GM13977 (cell line): ENCODE measurements around the gene URM1.

ENCODE experiments used
- DNase-seq: peaks from one replicate; pipeline ENCODE4 v3.0.0; 2012; ENCODE audit warnings: low spot score
- in situ Hi-C: fragments of 300-500 bp; cut with MboI; formaldehyde crosslinking; loops from one replicate; pipeline ENCODE4 v1.12.0; 2022; ENCODE audit warnings: low sequenced_read_pairs, low pct_unique_long_range_greater_than_20kb, mixed read lengths, inconsistent platforms; ENCODE audit not compliant: unreplicated experiment
- TF ChIP-seq, protein P1 (sequence below): IDR thresholded peaks from 2 replicates; pipeline ENCODE4 v1.5.1; 2012; ENCODE audit warnings: mild to moderate bottlenecking, control low read depth; ENCODE audit not compliant: insufficient read depth; ENCODE audit errors: extremely low read depth, missing control alignments

The URM1 gene

DNA sequence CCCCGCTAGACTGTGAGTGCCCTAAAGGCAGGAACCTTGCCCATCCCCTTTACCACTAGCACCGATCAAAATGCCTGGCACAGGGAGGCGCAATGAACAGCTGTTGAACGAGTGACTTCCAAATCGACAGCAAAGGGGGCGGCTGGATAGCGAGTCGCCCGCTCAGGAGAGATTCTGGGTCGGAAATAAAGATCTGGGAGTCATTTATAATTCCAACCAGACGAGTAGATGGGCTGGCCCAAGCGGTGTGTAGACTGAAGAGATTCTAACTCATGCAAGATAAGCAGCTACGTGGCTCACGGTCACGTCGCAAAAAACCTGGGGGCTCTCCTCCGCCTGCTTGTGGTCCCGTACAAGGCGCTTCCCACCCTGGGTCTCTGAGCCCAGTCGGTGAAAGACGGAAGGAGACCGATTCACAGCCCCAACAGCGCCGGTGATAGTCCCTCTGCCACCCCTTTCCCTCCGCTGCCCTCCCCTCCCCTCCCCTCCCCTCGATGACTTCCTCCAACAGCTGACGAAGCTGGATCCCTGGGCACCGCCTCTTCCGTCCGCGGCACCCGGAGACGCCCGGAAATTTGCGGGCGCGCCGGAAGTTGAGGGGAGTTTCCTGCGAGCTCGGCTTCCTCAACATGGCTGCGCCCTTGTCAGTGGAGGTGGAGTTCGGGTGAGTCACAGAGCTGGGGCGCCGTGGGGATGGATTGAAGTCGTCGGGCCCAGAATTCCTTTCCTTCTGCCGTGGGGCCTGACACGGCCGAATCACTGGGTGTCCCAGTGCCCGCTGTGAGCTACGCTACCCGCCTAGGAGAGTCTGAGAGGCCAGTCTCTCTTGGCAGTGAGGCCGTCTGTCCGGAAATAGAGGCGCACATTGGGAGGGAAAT, at the start of gene URM1:
URM1 (plus strand) TSS at position 623 of the 878 bp plus-strand sequence; CDS start at position 630, 7 bp downstream.
- in situ Hi-C loops: no loop called here
- TF ChIP-seq, protein P1, sequence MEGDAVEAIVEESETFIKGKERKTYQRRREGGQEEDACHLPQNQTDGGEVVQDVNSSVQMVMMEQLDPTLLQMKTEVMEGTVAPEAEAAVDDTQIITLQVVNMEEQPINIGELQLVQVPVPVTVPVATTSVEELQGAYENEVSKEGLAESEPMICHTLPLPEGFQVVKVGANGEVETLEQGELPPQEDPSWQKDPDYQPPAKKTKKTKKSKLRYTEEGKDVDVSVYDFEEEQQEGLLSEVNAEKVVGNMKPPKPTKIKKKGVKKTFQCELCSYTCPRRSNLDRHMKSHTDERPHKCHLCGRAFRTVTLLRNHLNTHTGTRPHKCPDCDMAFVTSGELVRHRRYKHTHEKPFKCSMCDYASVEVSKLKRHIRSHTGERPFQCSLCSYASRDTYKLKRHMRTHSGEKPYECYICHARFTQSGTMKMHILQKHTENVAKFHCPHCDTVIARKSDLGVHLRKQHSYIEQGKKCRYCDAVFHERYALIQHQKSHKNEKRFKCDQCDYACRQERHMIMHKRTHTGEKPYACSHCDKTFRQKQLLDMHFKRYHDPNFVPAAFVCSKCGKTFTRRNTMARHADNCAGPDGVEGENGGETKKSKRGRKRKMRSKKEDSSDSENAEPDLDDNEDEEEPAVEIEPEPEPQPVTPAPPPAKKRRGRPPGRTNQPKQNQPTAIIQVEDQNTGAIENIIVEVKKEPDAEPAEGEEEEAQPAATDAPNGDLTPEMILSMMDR: no peak
- DNase-seq: peak; percentile 97

DNA sequence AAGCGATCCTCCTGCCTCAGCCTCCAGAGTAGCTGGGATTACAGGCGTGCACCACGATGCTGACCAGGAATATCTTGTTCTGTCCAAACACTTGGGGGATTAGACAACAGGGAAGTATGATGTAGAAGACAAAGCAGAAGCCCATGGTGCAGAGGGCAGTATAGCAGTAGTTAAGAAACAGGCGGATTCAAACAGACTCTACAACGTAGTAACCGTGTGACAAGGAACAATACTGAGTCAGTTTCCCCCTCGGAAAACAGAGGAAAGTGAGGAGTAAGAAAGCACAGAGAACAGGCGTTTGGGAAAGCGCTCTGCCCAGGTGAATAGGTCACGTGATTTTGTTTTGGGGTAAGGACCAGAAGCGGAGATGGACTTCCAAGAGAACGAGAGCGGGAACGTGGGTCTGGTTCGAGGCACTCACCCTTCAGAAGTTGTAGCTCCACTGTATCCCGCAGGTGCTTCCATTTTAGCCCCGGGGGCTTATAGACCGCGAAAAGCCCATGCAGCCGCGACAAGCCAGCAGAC, 49.2 kb upstream of the URM1 start:
- DNase-seq: no peak
- in situ Hi-C loops: no loop called here
- TF ChIP-seq, protein P1: no peak

DNA sequence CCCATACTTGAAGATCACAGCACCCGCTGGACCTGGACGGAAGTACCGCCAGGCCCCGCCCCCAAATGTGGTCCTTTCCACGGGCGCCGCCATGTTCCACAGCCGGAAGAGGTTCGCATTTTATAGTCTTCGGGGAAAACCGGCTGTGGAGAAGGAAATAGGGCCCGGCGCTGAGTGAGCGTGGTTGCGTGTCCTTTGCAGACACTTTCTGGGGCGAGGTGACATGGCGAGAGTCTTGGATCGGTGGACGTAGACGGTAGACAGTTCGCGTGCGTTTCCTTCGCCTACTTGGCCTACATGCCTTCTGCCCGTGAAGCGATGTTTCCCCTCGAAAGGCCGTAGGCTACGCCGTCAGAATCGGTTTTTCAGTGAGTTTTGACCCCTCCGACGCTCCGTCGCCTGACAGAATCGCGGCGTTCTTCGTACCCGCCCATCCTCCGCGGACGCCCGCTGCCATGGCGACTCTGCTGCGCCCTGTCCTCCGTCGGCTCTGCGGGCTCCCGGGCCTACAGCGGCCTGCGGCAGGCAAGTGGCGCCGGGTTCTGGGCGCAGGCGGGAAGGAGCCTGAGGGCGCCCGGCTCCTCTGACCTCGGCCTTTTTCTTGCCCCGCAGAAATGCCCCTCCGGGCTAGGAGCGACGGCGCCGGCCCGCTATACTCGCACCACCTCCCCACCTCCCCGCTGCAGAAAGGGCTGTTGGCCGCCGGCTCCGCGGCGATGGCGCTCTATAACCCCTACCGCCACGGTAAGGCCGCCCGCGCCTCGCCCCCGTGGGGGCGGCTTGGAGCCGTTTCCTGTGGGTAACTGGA, 48.6 kb upstream of the URM1 start, which contains the start of the genes COQ4 and TRUB2:
COQ4 (plus strand) TSS at position 436 of the 808 bp plus-strand sequence; CDS start at position 456, 20 bp downstream.
TRUB2 (minus strand) TSS at position 44 of the 808 bp plus-strand sequence; CDS start at position 5, 39 bp downstream.
- TF ChIP-seq, protein P1: no peak
- peak; percentile 97 for DNase-seq
- in situ Hi-C loops: no loop called here

DNA sequence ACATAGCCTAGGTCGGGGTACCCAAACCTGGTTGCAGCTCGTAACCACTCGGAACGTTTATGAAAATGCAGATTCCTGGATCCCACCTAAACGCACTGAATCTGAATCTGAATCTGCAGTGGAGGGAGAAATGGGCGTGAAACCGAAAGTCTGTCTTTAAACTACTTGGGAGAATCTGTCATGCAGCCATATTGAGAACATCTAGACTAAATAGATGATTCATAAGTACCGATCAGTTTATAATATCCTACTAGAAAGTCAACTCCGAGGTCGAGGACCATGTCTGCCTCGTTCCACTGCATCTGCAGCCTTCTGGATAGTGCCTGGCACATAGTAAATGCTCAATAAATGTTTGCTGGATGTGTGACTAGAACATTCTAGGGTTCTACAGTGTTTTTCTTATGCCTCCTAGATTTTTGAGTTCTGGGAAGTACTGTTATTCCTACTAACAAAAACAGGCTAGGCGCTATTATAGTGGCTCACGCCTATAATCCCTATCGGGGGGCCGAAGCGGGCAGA, 47.9 kb upstream of the URM1 start:
- in situ Hi-C loops: no loop called here
- peak; percentile 51 for DNase-seq
- TF ChIP-seq, protein P1: no peak

DNA sequence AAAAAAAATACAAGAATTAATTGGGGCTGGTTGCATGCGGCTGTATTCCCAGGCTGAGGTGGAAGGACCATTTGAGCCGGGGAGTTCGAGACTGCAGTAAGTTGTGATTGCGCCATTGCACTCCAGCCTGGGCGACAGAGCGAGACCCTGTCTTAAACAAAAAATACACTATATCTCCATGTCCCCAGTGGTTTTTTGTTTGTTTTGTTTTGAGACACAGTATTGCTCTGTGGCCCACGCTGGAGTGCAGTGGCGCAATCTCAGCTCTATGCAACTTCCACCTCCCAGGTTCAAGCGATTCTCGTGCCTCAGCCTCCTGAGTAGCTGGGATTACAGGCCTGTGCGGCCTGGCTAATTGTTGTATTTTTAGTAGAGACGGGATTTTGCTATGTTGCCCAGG, 47.4 kb upstream of the URM1 start:
- in situ Hi-C loops: no loop called here
- DNase-seq: no peak
- TF ChIP-seq, protein P1: no peak

DNA sequence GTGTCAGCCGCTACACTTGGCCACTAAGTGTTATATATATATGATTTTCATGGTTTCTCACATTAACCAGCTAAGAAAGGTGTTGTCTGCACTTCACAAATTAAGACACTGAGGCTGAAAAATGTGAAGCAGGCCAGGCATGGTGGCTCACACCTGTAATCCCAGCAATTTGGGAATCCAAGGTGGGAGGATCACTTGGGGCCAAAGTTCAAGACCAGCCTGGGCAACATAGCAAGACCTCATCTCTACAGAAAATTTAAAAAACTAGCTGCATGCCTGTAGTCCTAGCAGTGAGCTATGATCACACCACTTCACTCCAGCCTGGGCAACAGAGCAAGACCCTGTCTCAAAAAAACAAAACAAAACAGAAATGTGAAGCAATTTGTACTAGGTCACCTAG, 46.8 kb upstream of the URM1 start:
- no peak for DNase-seq
- TF ChIP-seq, protein P1: no peak
- in situ Hi-C loops: no loop called here
